Measurements from ENCODE around the gene CD36. TPM values are rescaled to one million over a fixed set of nuclear protein-coding genes. Genes with fewer than 3 reads are reported as not detected.

Gene CD36
- total RNA-seq, 1 experiment from 2014 or later = 0.32 TPM

DNA sequence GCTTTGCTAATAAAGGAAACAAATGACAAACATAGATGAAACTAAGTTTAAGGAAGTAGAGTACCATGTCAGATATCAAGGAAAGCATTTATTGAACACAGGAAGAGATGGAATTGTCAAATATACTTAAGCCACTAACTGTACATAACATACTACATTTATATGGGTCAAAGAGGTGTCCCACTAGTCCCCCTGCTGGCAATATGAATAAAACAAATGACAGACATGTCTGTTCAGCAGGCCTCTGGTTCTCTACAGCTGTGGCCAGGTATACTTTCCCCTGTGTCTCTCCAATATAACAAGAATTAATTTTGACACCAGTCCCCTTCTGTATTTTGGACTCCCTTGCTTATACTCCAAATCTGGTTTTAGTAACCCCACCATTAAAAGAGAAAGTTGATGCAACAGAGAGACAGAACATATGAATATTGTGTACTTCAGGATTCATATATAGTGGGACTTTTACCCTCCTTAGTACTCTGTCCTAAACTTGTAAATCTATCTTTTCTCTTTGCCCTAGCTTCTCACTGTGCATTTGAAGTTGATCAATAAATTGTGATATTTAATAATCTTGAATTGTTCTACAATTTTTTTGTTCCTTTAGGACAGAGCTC, 42.9 kb downstream of the CD36 start (continued):
- TF ChIP-seq POLR2A (IDR thresholded peaks at IDR 0.05; ENCODE audit: borderline replicate concordance, extremely low read depth, insufficient read depth, insufficient read length) (no peak), EZH2phosphoT487 (IDR thresholded peaks at IDR 0.05; ENCODE audit: borderline replicate concordance) (no peak), ELF1 (IDR thresholded peaks at IDR 0.05; ENCODE audit: borderline replicate concordance, low read depth) (no peak), CBX3 (IDR thresholded peaks at IDR 0.05; ENCODE audit: low read depth) (no peak)
- TF ChIP-seq, protein P1, sequence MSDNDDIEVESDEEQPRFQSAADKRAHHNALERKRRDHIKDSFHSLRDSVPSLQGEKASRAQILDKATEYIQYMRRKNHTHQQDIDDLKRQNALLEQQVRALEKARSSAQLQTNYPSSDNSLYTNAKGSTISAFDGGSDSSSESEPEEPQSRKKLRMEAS (IDR thresholded peaks at IDR 0.05) = no peak
- TF ChIP-seq, protein P2, sequence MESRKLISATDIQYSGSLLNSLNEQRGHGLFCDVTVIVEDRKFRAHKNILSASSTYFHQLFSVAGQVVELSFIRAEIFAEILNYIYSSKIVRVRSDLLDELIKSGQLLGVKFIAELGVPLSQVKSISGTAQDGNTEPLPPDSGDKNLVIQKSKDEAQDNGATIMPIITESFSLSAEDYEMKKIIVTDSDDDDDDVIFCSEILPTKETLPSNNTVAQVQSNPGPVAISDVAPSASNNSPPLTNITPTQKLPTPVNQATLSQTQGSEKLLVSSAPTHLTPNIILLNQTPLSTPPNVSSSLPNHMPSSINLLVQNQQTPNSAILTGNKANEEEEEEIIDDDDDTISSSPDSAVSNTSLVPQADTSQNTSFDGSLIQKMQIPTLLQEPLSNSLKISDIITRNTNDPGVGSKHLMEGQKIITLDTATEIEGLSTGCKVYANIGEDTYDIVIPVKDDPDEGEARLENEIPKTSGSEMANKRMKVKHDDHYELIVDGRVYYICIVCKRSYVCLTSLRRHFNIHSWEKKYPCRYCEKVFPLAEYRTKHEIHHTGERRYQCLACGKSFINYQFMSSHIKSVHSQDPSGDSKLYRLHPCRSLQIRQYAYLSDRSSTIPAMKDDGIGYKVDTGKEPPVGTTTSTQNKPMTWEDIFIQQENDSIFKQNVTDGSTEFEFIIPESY (IDR thresholded peaks at IDR 0.05; ENCODE audit: extremely low read depth, insufficient replicate concordance, low read length) = no peak

DNA sequence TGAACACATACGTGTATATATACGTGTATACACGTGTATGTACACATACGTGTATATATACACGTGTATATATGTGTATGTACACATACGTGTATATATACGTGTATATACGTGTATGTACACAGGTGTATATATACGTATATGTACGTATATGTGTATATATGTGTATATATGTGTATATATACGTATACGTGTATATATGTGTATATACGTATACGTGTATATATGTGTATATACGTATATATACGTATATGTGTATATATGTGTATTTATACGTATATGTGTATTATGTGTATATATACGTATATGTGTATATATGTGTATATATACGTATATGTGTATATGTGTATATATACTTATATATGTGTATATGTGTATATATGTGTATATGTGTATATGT, 44.3 kb downstream of the CD36 start:
- no peak for TF ChIP-seq TCF7L2 (IDR thresholded peaks at IDR 0.05; ENCODE audit: borderline replicate concordance, extremely low read depth, insufficient read depth, insufficient read length)
- TF ChIP-seq POLR2AphosphoS5 (IDR thresholded peaks at IDR 0.05; ENCODE audit: low read depth, low read length) = no peak
- no peaks in the 10 kb centered on the region for H3K9me2 ChIP-seq (ENCODE audit: insufficient read depth)
- no peak overlapping the region for H3K9ac ChIP-seq (ENCODE audit: low read length)
- H3K27ac ChIP-seq (ENCODE audit: low read depth, low read length) = no peak overlapping the region
- RAD21 ChIA-PET (ENCODE audit: low non-redundant PET in 1 of 2, low total read pairs in 2 of 2, uncharacterized antibody in 2 of 2, unreplicated experiment in 2 of 2) = no interaction called here
- no peaks in the 10 kb centered on the region for H3K9me3 ChIP-seq (ENCODE audit: control insufficient read depth in 1 of 2, insufficient read depth in 1 of 2, low read depth in 1 of 2, low read length in 2 of 2)
- intact Hi-C loops (cut with micrococcal nuclease) = no loop called here
- CTCF ChIA-PET = no interaction called here
- no peak overlapping the region for H2AFZ ChIP-seq (ENCODE audit: low read depth, low read length, poor library complexity, severe bottlenecking)
- POLR2A ChIA-PET = no interaction called here
- no peak for DNase-seq (ENCODE audit: low read depth, low spot score)
- no peak overlapping the region for H3K4me3 ChIP-seq (replicated peaks in 1 of 2; ENCODE audit: low read depth in 1 of 2, low read length in 2 of 2)
- H3K79me2 ChIP-seq (ENCODE audit: insufficient read depth, low read length) = no peaks in the 10 kb centered on the region
- no peak overlapping the region for H3K4me2 ChIP-seq (ENCODE audit: low read length)
- H3K36me3 ChIP-seq (ENCODE audit: control insufficient read depth in 1 of 2, insufficient read depth in 2 of 2, low read length in 2 of 2) = no peaks in the 10 kb centered on the region
- peaks cover 0 to 5% of the 10 kb centered on the region in 2 experiments; a peak in 1 of 4 replicates for H3K4me1 ChIP-seq (ENCODE audit: control insufficient read depth in 1 of 2, insufficient read depth in 2 of 2, low read length in 2 of 2)
- no peaks in the 10 kb centered on the region for H3K27me3 ChIP-seq (ENCODE audit: insufficient read depth, low read length)
- no TSS peak for BruUV-seq (replicated peaks)
- ATAC-seq = no peak
- H4K20me1 ChIP-seq (ENCODE audit: insufficient read depth) = no peaks in the 10 kb centered on the region
